Endothelial cell of umbilical vein (primary cell): ENCODE results near the gene LDLRAD4.

ENCODE experiments used
- CTCF ChIP-seq, 2 donors: IDR thresholded peaks; 1 replicate in 1 of 2; 2 replicates in 1 of 2; pipeline ENCODE4 v1.5.1; 2011; ENCODE audit warnings: low read length in 2 of 2, mild to moderate bottlenecking in 2 of 2, moderate library complexity in 2 of 2, control low read depth in 1 of 2, inconsistent platforms in 1 of 2, low read depth in 1 of 2; ENCODE audit not compliant: insufficient read depth in 1 of 2; ENCODE audit errors: extremely low read depth in 1 of 2
- EZH2 ChIP-seq: IDR thresholded peaks from 2 replicates; pipeline ENCODE4 v1.6.1; 2012; ENCODE audit warnings: borderline replicate concordance, low read depth, mild to moderate bottlenecking, moderate library complexity, low read length, inconsistent platforms; ENCODE audit not compliant: severe bottlenecking
- MAX ChIP-seq: IDR thresholded peaks from 2 replicates; pipeline ENCODE4 v1.6.1; 2011; ENCODE audit not compliant: insufficient read depth, insufficient read length
- POLR2A ChIP-seq: IDR thresholded peaks from 2 replicates; pipeline ENCODE4 v1.6.1; 2012; ENCODE audit warnings: low read depth, mild to moderate bottlenecking, control low read depth, low read length
- POLR2AphosphoS5 ChIP-seq: IDR thresholded peaks from 2 replicates; pipeline ENCODE4 v1.6.1; 2012; ENCODE audit warnings: low read depth, mild to moderate bottlenecking, control low read depth, low read length, moderate library complexity; ENCODE audit not compliant: insufficient read depth

GRCh38 chr18:13577091-13577697, 358.6 kb downstream of the LDLRAD4 start:
- no peak for TF ChIP-seq CTCF (IDR thresholded peaks at IDR 0.05; ENCODE audit: extremely low read depth in 1 of 2, insufficient read depth in 1 of 2, low read depth in 1 of 2, low read length in 2 of 2)
- no peak for TF ChIP-seq POLR2A
- no peak for TF ChIP-seq MAX
- no peak for TF ChIP-seq POLR2AphosphoS5
- TF ChIP-seq EZH2, result no peak
